Measurements from ENCODE around the gene ABCC10. TPM values are rescaled to one million over a fixed set of nuclear protein-coding genes. Genes with fewer than 3 reads are reported as not detected.
"Not testable (repeated sequence)": the region's sequence is repeated elsewhere in the genome, so short reads cannot be mapped to it uniquely, and the experiment has no call there.

ABCC10 gene
- 22.8 TPM for total RNA-seq

GRCh38 chr6:43427406-43428111, at the start of gene ABCC10:
ABCC10 (plus strand) TSS chr6:43427541; CDS start chr6:43427979, 438 bp downstream.
- peaks cover 24% of the 10 kb centered on the region for H3K4me1 ChIP-seq
- H3K36me3 ChIP-seq, result no peaks in the 10 kb centered on the region
- peak in 2 of 3 experiments; percentile 21 to 47 for TF ChIP-seq CTCF (IDR thresholded peaks at IDR 0.05)
- TF ChIP-seq POLR2AphosphoS5 (IDR thresholded peaks at IDR 0.05; ENCODE audit: insufficient read depth in 1 of 2, low read depth in 1 of 2), result peak; percentile 86 to 95
- TF ChIP-seq POLR2A (IDR thresholded peaks at IDR 0.05), result peak in 1 of 2 donors; percentile 46
- DNase-seq (ENCODE audit: extremely low spot score in 2 of 2), result peak in 1 of 2 donors; percentile 96
- peak within 1 kb of the TSS; percentile 55 to 82 for H3K4me3 ChIP-seq
- peak within 1 kb of the TSS; percentile 82 for H3K27ac ChIP-seq
- intact Hi-C loops (cut with DNase I), result loop anchor here (2.0 kb wide), 1 partner anchor 59 kb away; the partner anchor contains the start of gene ZNF318
- H3K27me3 ChIP-seq, result no peaks in the 10 kb centered on the region
- H3K9me3 ChIP-seq, result no peaks in the 10 kb centered on the region

GRCh38 chr6:43377710-43378229, 49.6 kb upstream of the ABCC10 start:
- no peak for DNase-seq (ENCODE audit: extremely low spot score in 2 of 2)
- H3K4me1 ChIP-seq, result no peaks in the 10 kb centered on the region
- H3K27ac ChIP-seq, result no peak overlapping the region
- no peak for TF ChIP-seq POLR2A (IDR thresholded peaks at IDR 0.05)
- TF ChIP-seq POLR2AphosphoS5 (IDR thresholded peaks at IDR 0.05; ENCODE audit: insufficient read depth in 1 of 2, low read depth in 1 of 2), result no peak
- TF ChIP-seq CTCF (IDR thresholded peaks at IDR 0.05), result no peak
- H3K27me3 ChIP-seq, result no peaks in the 10 kb centered on the region
- H3K36me3 ChIP-seq, result no peaks in the 10 kb centered on the region
- intact Hi-C loops (cut with DNase I), result no loop called here
- no peak overlapping the region for H3K4me3 ChIP-seq
- no peaks in the 10 kb centered on the region for H3K9me3 ChIP-seq

DNA sequence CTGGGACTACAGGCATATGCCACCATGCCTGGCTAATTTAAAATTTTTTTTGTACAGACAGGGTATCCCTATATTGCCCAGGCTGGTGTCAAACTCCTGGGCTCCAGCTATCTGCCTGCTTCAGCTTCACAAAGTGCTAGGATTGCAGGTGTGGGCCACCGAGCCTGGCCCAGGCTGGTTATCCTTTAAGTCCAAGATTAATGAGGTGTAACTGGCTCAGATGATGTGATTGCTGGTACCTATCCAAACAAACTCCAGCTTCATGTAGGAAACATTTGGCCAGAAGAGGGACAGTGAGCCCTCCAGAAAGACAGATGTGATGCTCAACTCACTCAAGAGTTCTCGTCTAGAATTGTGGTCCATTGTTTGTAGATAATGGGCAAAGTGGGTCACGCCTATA, 48.7 kb upstream of the ABCC10 start:
- Histone ChIP-seq H3K4me1 (no peaks in the 10 kb centered on the region), H3K27ac (no peak overlapping the region), H3K9me3 (no peaks in the 10 kb centered on the region), H3K4me3 (no peak overlapping the region), H3K36me3 (no peaks in the 10 kb centered on the region), H3K27me3 (no peaks in the 10 kb centered on the region)
- no peak for DNase-seq (ENCODE audit: extremely low spot score in 2 of 2)
- intact Hi-C loops (cut with DNase I), result no loop called here
- TF ChIP-seq POLR2A (IDR thresholded peaks at IDR 0.05) (no peak), POLR2AphosphoS5 (IDR thresholded peaks at IDR 0.05; ENCODE audit: insufficient read depth in 1 of 2, low read depth in 1 of 2) (no peak), CTCF (IDR thresholded peaks at IDR 0.05) (no peak)

DNA sequence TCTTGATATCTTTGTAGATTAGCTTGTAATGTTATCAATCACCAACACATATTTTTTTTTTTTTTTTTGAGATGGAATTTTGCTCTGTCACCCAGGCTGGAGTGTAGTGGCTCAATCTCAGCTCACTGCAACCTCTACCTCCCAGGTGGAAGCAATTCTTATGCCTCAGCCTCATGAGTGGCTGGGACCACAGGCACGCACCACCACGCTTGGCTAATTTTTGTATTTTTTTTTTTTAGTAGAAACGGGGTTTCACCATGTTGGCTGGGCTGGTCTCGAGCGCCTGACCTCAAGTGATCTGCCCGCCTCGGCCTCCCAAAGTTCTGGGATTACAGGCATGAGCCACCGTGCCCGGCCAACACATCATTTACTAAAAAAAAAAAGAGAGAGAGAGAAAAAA, 46.5 kb upstream of the ABCC10 start:
- DNase-seq (ENCODE audit: extremely low spot score in 2 of 2); intact Hi-C loops (cut with DNase I); H3K36me3 ChIP-seq; H3K27me3 ChIP-seq; H3K4me1 ChIP-seq; H3K9me3 ChIP-seq; H3K27ac ChIP-seq; H3K4me3 ChIP-seq: not testable (repeated sequence)

GRCh38 chr6:43383021-43383667, 44.2 kb upstream of the ABCC10 start:
- no peaks in the 10 kb centered on the region for H3K4me1 ChIP-seq
- no peaks in the 10 kb centered on the region for H3K36me3 ChIP-seq
- intact Hi-C loops (cut with DNase I), result no loop called here
- DNase-seq (ENCODE audit: extremely low spot score in 2 of 2), result no peak
- TF ChIP-seq POLR2A (IDR thresholded peaks at IDR 0.05) (no peak), CTCF (IDR thresholded peaks at IDR 0.05) (no peak), POLR2AphosphoS5 (IDR thresholded peaks at IDR 0.05; ENCODE audit: insufficient read depth in 1 of 2, low read depth in 1 of 2) (no peak)
- no peak overlapping the region for H3K4me3 ChIP-seq
- H3K27ac ChIP-seq, result no peak overlapping the region
- H3K9me3 ChIP-seq, result no peaks in the 10 kb centered on the region
- H3K27me3 ChIP-seq, result no peaks in the 10 kb centered on the region
